Activated CD8-positive, alpha-beta T cell treated with anti-CD3 and anti-CD28 coated beads, Interleukin-2, amount 10 ng/mL, durations not matched to agents 7 days and 5 days (primary cell): Measurements from ENCODE around the gene USP36. TPM values are rescaled to one million over a fixed set of nuclear protein-coding genes. Genes with fewer than 3 reads are reported as not detected.

Source experiments
- ATAC-seq: fragments of 150-1000 bp; cut with Tn5 transposase; one replicate; pipeline ENCODE4 v1.10.0; 2021; ENCODE audit warnings: moderate library complexity
- CTCF ChIA-PET: fragments of 350-600 bp; sonication (Branson Sonifier 250); formaldehyde crosslinking; loops from one replicate; lab custom pipeline; 2021; ENCODE audit warnings: antibody characterized with exemption; lab: Charles Lee
- POLR2A ChIA-PET: fragments of 350-600 bp; sonication (Branson Sonifier 250); formaldehyde crosslinking; loops from one replicate; lab custom pipeline; 2021; ENCODE audit warnings: antibody characterized with exemption; lab: Charles Lee
- DNase-seq: peaks from one replicate; pipeline ENCODE4 v3.0.0-alpha.2; 2020
- H3K27ac Mint-ChIP-seq: one replicate; pipeline ENCODE4 v1.8.0; 2021; ENCODE audit warnings: mild to moderate bottlenecking, mixed read lengths
- H3K27me3 Mint-ChIP-seq: one replicate; pipeline ENCODE4 v1.8.0; 2021; ENCODE audit warnings: low read depth, mixed read lengths
- H3K36me3 Mint-ChIP-seq: one replicate; pipeline ENCODE4 v1.8.0; 2021; ENCODE audit warnings: low read depth, mixed read lengths
- H3K4me1 Mint-ChIP-seq: one replicate; pipeline ENCODE4 v1.8.0; 2021; ENCODE audit warnings: low read depth, mixed read lengths
- H3K4me3 Mint-ChIP-seq: one replicate; pipeline ENCODE4 v1.8.0; 2021; ENCODE audit warnings: mild to moderate bottlenecking, mixed read lengths
- H3K9me3 Mint-ChIP-seq: one replicate; pipeline ENCODE4 v1.8.0; 2022; ENCODE audit warnings: mixed read lengths; ENCODE audit not compliant: insufficient read depth
- total RNA-seq, 2 experiments: library from RNA; stranded (reverse); gene quantifications; one replicate each; pipeline ENCODE4 v1.2.3, GENCODE V29; 2021

USP36 gene
- total RNA-seq, 2 experiments from 2014 or later = 67.5 TPM

- ATAC-seq = no peak
Observed at GRCh38 chr17:78795861-78796516, 44.6 kb downstream of the USP36 start.

DNA sequence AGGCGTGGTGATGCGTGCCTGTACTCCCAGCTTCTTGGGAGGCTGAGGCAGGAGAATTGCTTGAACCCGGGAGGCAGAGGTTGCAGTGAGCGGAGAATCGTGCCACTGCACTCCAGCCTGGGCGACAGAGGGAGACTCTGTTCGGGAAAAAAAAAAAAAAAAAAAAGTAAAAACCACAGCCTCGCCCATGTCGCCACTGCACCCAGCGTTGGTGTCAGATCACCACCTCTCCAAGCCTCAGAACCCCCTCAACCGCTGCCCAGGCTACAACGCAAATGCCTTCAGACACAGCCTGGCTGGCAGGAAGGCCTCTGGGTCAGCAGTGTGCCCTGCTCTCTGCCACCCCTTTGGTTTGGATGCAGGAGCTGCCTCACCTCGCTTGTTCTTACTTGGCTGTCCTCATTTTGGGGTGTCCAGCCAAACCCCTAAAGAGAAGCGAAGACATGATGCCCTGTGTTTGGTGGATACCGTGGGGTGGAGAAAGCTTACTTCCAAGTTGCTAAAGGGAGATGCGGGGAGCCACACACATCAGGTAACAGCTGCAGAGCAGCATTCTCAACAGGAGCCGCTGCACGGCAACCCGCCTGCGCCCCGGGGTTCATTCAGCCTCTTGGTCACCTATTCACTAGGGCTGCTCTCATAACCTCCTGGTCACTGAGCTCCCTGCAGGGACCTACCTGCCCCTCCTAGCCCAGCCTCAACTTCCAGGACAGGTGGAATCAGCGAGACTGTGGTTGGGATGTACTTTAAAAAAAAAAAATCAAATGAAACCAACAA, 45.6 kb downstream of the USP36 start:
- POLR2A ChIA-PET = no interaction called here
- Mint-ChIP-seq H3K36me3 (peaks cover 69% of the 10 kb centered on the region), H3K4me1 (peaks cover 21% of the 10 kb centered on the region), H3K9me3 (no peaks in the 10 kb centered on the region), H3K27ac (no peak overlapping the region), H3K4me3 (no peak overlapping the region), H3K27me3 (no peaks in the 10 kb centered on the region)
- ATAC-seq (no peak), DNase-seq (no peak)
- CTCF ChIA-PET = no interaction called here

More at GRCh38 chr17:78795861-78796516, 44.6 kb downstream of the USP36 start:
- no peak for DNase-seq
- CTCF ChIA-PET = no interaction called here
- Mint-ChIP-seq H3K9me3 (no peaks in the 10 kb centered on the region), H3K36me3 (peaks cover 68% of the 10 kb centered on the region), H3K27ac (peak overlapping the region; percentile 10), H3K4me3 (no peak overlapping the region), H3K27me3 (no peaks in the 10 kb centered on the region), H3K4me1 (peaks cover 22% of the 10 kb centered on the region)
- POLR2A ChIA-PET = interaction anchor here (0.6 kb wide), 1 partner anchor 7 kb away, joined by 3 read pairs; no protein-coding TSS in a partner anchor

DNA sequence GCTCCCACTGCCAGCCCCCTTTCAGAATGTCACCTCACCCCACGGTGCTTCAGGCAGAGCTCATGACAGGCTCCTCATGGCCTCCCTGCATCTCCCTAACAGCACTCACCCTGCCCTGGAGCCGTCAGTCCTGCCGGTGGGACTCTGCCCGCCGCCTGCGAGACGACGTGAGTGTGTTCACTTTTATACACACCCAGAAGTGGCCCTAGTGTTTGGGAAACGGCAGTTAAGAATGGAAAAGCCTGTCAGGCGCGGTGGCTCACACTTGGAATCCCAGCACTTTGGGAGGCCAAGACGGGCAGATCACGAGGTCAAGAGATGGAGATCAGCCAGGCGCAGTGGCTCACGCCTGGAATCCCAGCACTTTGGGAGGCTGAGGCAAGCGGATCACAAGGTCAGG, 46.2 kb downstream of the USP36 start:
- ATAC-seq (no peak), DNase-seq (no peak)
- H3K4me3 Mint-ChIP-seq = no peak overlapping the region
- peaks cover 69% of the 10 kb centered on the region for H3K36me3 Mint-ChIP-seq
- peaks cover 23% of the 10 kb centered on the region for H3K4me1 Mint-ChIP-seq
- ChIA-PET POLR2A (no interaction called here), CTCF (no interaction called here)
- no peaks in the 10 kb centered on the region for H3K27me3 Mint-ChIP-seq
- no peak overlapping the region for H3K27ac Mint-ChIP-seq
- no peaks in the 10 kb centered on the region for H3K9me3 Mint-ChIP-seq

DNA sequence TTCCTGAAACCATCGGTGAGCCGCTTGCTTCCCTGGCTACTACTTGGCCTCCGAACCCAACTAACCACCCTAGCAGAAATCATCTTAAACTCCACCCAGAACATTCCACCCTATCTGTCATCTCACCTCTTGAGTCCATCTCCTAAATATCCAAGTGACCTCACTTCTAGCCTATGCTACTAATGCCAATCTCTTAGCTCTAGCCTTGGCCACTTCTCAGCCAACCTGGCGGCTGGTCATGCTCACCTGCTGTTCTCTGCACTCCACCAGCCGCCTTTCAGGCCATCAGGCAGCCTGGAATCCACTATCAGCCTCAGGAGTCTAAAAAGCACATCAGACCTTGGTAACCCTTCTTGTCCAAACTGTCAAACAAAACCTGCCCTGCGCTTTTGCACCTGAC, 46.6 kb downstream of the USP36 start:
- Mint-ChIP-seq H3K27ac (peak overlapping the region; percentile 13), H3K4me1 (peaks cover 23% of the 10 kb centered on the region)
- POLR2A ChIA-PET = no interaction called here

GRCh38 chr17:78793415-78793814, 47.2 kb downstream of the USP36 start:
- no peak for ATAC-seq
- H3K4me1 Mint-ChIP-seq = peaks cover 23% of the 10 kb centered on the region
- CTCF ChIA-PET = interaction anchor here (1.3 kb wide), 1 partner anchor 58 kb away, joined by 3 read pairs; no protein-coding TSS in a partner anchor
- POLR2A ChIA-PET = no interaction called here
- no peaks in the 10 kb centered on the region for H3K27me3 Mint-ChIP-seq
- H3K9me3 Mint-ChIP-seq = no peaks in the 10 kb centered on the region
- no peak for DNase-seq
- H3K4me3 Mint-ChIP-seq = no peak overlapping the region
- no peak overlapping the region for H3K27ac Mint-ChIP-seq
- peaks cover 59% of the 10 kb centered on the region for H3K36me3 Mint-ChIP-seq

More for the DNA sequence above, 46.6 kb downstream of the USP36 start:
- ATAC-seq = no peak
- no peaks in the 10 kb centered on the region for H3K9me3 Mint-ChIP-seq
- DNase-seq = no peak
- H3K36me3 Mint-ChIP-seq = peaks cover 65% of the 10 kb centered on the region
- H3K27me3 Mint-ChIP-seq = no peaks in the 10 kb centered on the region
- CTCF ChIA-PET = no interaction called here
- H3K4me3 Mint-ChIP-seq = no peak overlapping the region

DNA sequence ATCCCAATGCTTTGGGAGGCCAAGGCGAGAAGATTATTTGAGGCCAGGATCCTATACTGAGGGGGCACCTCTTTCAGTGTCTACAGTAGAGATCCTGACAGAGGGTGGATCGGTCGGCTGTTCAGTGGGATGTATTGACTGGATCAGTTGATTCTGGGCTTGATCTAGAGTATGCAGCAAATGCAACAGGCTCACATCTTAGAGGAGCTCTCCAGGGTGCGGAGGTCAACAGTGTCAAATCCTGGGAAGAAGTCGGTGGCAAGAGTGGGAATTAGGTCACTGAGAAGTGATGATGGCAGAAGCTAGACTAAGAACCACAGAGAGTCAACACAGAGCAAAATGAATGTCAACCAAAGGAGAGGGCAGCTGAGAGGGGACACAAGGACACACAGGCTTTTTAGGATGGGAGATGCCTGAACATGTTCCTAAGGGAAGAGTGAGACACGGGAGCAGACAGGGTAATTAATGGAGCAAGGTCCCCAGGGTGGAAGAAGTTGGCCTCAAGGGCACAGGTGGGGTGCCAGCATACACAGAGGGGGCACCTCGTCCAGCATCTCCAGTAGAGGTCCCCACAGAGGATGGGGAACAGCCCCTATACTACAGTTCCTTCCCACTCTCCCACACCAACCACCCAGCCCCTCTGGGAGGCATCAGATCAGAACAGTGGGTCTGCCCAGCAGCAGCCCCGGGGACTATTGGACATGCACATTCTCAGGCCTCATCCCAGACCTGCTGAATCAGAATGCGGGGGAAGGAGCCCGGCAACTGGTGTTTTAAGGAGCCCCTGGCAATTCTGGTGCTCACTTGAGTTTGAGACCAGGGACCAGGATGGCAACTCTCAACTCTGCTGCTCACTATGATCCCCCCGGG, 48.5 kb downstream of the USP36 start:
- Mint-ChIP-seq H3K27ac (peak overlapping the region; percentile 4), H3K4me1 (peaks cover 25% of the 10 kb centered on the region), H3K36me3 (peaks cover 55% of the 10 kb centered on the region), H3K9me3 (no peaks in the 10 kb centered on the region), H3K27me3 (no peaks in the 10 kb centered on the region), H3K4me3 (no peak overlapping the region)
- ChIA-PET POLR2A (interaction anchor here (2.1 kb wide), 1 partner anchor 12 kb away, joined by 7 read pairs; no protein-coding TSS in a partner anchor), CTCF (interaction anchor here (1.3 kb wide), 1 partner anchor 59 kb away, joined by 3 read pairs; no protein-coding TSS in a partner anchor)
- ATAC-seq (no peak), DNase-seq (no peak)

DNA sequence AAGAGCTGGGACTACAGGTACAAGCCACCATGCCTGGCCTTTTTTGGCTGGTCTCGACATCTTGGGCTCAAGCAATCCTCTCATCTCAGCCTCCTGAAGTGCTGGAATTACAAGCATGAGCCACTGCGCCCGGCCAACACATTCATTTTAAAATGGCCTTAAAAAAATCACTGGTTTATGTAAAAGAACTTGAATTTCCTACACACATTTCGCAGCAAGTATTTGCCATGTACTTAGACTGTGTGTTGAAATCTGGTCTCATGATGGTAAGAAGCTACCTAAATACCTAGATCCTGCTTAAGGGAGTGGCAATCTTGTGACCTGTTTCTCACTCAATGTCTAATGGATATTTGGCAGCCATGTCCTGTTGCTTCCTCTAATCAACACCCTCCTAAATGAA, 50.1 kb downstream of the USP36 start:
- H3K36me3 Mint-ChIP-seq = peaks cover 40% of the 10 kb centered on the region
- POLR2A ChIA-PET = interaction anchor here (2.1 kb wide), 1 partner anchor 11 kb away, joined by 7 read pairs; no protein-coding TSS in a partner anchor
- no peak overlapping the region for H3K27ac Mint-ChIP-seq
- no peaks in the 10 kb centered on the region for H3K27me3 Mint-ChIP-seq
- H3K9me3 Mint-ChIP-seq = no peaks in the 10 kb centered on the region
- no peak for DNase-seq
- no peak for ATAC-seq
- no peak overlapping the region for H3K4me3 Mint-ChIP-seq
- peaks cover 29% of the 10 kb centered on the region for H3K4me1 Mint-ChIP-seq
- CTCF ChIA-PET = interaction anchor here (1.4 kb wide), 1 partner anchor 52 kb away, joined by 4 read pairs; no protein-coding TSS in a partner anchor

- DNase-seq = no peak
- POLR2A ChIA-PET = interaction anchor here (0.8 to 1.3 kb wide), 2 partner anchors 10 to 27 kb away, joined by 3 to 4 read pairs; no protein-coding TSS in a partner anchor
- peak; percentile 40 for ATAC-seq
Observed at GRCh38 chr17:78789663-78790181, 50.9 kb downstream of the USP36 start.

GRCh38 chr17:78789149-78789662, 51.4 kb downstream of the USP36 start:
- peaks cover 39% of the 10 kb centered on the region for H3K4me1 Mint-ChIP-seq
- H3K4me3 Mint-ChIP-seq = peak overlapping the region; percentile 18
- no peaks in the 10 kb centered on the region for H3K9me3 Mint-ChIP-seq
- ATAC-seq (peak; percentile 13), DNase-seq (no peak)
- ChIA-PET POLR2A (interaction anchor here (1.3 kb wide), 1 partner anchor 9 kb away, joined by 4 read pairs; no protein-coding TSS in a partner anchor), CTCF (interaction anchor here (1.0 to 1.4 kb wide), 3 partner anchors 10 to 54 kb away, joined by 3 to 7 read pairs (median 4); no protein-coding TSS in a partner anchor)
- H3K36me3 Mint-ChIP-seq = peaks cover 31% of the 10 kb centered on the region
- H3K27me3 Mint-ChIP-seq = no peaks in the 10 kb centered on the region
- H3K27ac Mint-ChIP-seq = peak overlapping the region; percentile 77

More at GRCh38 chr17:78789663-78790181, 50.9 kb downstream of the USP36 start:
- CTCF ChIA-PET = interaction anchor here (1.0 to 1.4 kb wide), 3 partner anchors 10 to 53 kb away, joined by 3 to 7 read pairs (median 4); no protein-coding TSS in a partner anchor
- no peaks in the 10 kb centered on the region for H3K9me3 Mint-ChIP-seq
- H3K27me3 Mint-ChIP-seq = no peaks in the 10 kb centered on the region
- H3K36me3 Mint-ChIP-seq = peaks cover 34% of the 10 kb centered on the region
- peaks cover 37% of the 10 kb centered on the region for H3K4me1 Mint-ChIP-seq
- peak overlapping the region; percentile 18 for H3K4me3 Mint-ChIP-seq
- peak overlapping the region; percentile 77 for H3K27ac Mint-ChIP-seq

DNA sequence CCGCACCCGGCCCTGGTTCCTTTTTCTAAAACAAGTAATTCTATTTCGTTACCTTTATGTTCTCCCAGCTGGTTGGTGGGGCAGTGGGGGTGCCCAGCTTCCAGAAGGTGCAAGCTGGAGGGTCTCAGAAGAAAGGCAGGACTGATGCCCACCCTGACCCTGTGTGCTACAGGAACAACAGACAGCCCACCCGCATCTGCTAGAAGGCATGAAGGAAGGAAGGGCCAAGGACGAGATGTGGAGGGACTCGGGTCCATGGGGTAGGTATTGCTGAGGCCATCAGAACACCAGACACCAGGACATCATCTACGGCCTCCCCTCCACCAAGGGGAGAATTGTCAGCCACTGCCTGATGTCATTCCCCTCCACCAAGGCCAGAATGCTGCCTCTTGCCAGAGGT, 52.2 kb downstream of the USP36 start:
- no peak for DNase-seq
- CTCF ChIA-PET = interaction anchor here (1.7 kb wide), 1 partner anchor 10 kb away, joined by 4 read pairs; no protein-coding TSS in a partner anchor
- H3K9me3 Mint-ChIP-seq = no peaks in the 10 kb centered on the region
- POLR2A ChIA-PET = interaction anchor here (0.6 kb wide), 1 partner anchor 8 kb away, joined by 3 read pairs; no protein-coding TSS in a partner anchor
- H3K4me3 Mint-ChIP-seq = no peak overlapping the region
- peaks cover 46% of the 10 kb centered on the region for H3K4me1 Mint-ChIP-seq
- no peaks in the 10 kb centered on the region for H3K27me3 Mint-ChIP-seq
- ATAC-seq = no peak
- H3K36me3 Mint-ChIP-seq = peaks cover 24% of the 10 kb centered on the region
- no peak overlapping the region for H3K27ac Mint-ChIP-seq
